Mesothelial cell of epicardium (in vitro differentiated cells): ENCODE data around the gene RNASE1. TPM values are rescaled to one million over a fixed set of nuclear protein-coding genes. Genes with fewer than 3 reads are reported as not detected.

Experiments used
- DNase-seq, 2 experiments: peaks; one replicate each; pipeline ENCODE4 v3.0.0; 2021; ENCODE audit warnings: low spot score in 2 of 2; ENCODE audit not compliant: unreplicated experiment in 2 of 2
- H3K27ac Mint-ChIP-seq: 2 replicates; pipeline ENCODE4 v1.8.0; 2021; ENCODE audit warnings: mixed read lengths
- H3K27me3 Mint-ChIP-seq: 2 replicates; pipeline ENCODE4 v1.8.0; 2021; ENCODE audit warnings: low read depth, mixed read lengths
- H3K36me3 Mint-ChIP-seq: 2 replicates; pipeline ENCODE4 v1.8.0; 2021; ENCODE audit warnings: mixed read lengths
- H3K4me1 Mint-ChIP-seq: 2 replicates; pipeline ENCODE4 v1.8.0; 2021; ENCODE audit warnings: mixed read lengths
- H3K4me3 Mint-ChIP-seq: 2 replicates; pipeline ENCODE4 v1.8.0; 2021; ENCODE audit warnings: mild to moderate bottlenecking, moderate library complexity, mixed read lengths
- H3K9me3 Mint-ChIP-seq: 2 replicates; pipeline ENCODE4 v1.8.0; 2021; ENCODE audit warnings: mixed read lengths
- CTCF ChIP-seq: fragments of 200-600 bp; sonication (generic); IDR thresholded peaks from one replicate; pipeline ENCODE4 v1.5.0; 2021; ENCODE audit warnings: antibody characterized with exemption; ENCODE audit not compliant: unreplicated experiment
- total RNA-seq: library from RNA; stranded (reverse); gene quantifications from 3 replicates; pipeline ENCODE4 v1.2.1, GENCODE V29; 2021

RNASE1 gene
- total RNA-seq, 1 donor from 2014 or later: 14.8 TPM

GRCh38 chr14:20797164-20797563 is 5.5 kb downstream of the RNASE1 start:
- TF ChIP-seq CTCF: no peak
- peaks cover 39% of the 10 kb centered on the region for H3K4me1 Mint-ChIP-seq
- no peak for DNase-seq
- H3K9me3 Mint-ChIP-seq: no peaks in the 10 kb centered on the region
- H3K4me3 Mint-ChIP-seq: no peak overlapping the region
- H3K36me3 Mint-ChIP-seq: no peaks in the 10 kb centered on the region
- no peak overlapping the region for H3K27ac Mint-ChIP-seq
- no peaks in the 10 kb centered on the region for H3K27me3 Mint-ChIP-seq

GRCh38 chr14:20794644-20795369 is 7.8 kb downstream of the RNASE1 start:
- Mint-ChIP-seq H3K4me1 (peaks cover 24% of the 10 kb centered on the region), H3K36me3 (no peaks in the 10 kb centered on the region), H3K27ac (no peak overlapping the region), H3K27me3 (no peaks in the 10 kb centered on the region), H3K4me3 (no peak overlapping the region), H3K9me3 (no peaks in the 10 kb centered on the region)
- DNase-seq: no peak
- no peak for TF ChIP-seq CTCF

GRCh38 chr14:20792556-20792955 is 10.1 kb downstream of the RNASE1 start:
- Mint-ChIP-seq H3K27ac (no peak overlapping the region), H3K36me3 (no peaks in the 10 kb centered on the region), H3K4me1 (peaks cover 7% of the 10 kb centered on the region), H3K9me3 (no peaks in the 10 kb centered on the region), H3K4me3 (no peak overlapping the region), H3K27me3 (no peaks in the 10 kb centered on the region)
- no peak for DNase-seq
- no peak for TF ChIP-seq CTCF

- Mint-ChIP-seq H3K27me3 (no peaks in the 10 kb centered on the region), H3K27ac (no peak overlapping the region), H3K4me3 (no peak overlapping the region), H3K9me3 (no peaks in the 10 kb centered on the region), H3K36me3 (no peaks in the 10 kb centered on the region), H3K4me1 (peaks cover 7% of the 10 kb centered on the region)
- TF ChIP-seq CTCF: no peak
- no peak for DNase-seq
Observed at GRCh38 chr14:20791597-20791996, 11.0 kb downstream of the RNASE1 start.

GRCh38 chr14:20791187-20791586 is 11.5 kb downstream of the RNASE1 start:
- H3K27me3 Mint-ChIP-seq: no peaks in the 10 kb centered on the region
- peaks cover 7% of the 10 kb centered on the region for H3K4me1 Mint-ChIP-seq
- no peak overlapping the region for H3K27ac Mint-ChIP-seq
- H3K36me3 Mint-ChIP-seq: no peaks in the 10 kb centered on the region
- H3K9me3 Mint-ChIP-seq: no peaks in the 10 kb centered on the region
- DNase-seq: no peak
- TF ChIP-seq CTCF: no peak
- no peak overlapping the region for H3K4me3 Mint-ChIP-seq
